GM06990 (cell line): ENCODE measurements around the gene PCOLCE2.

Source experiments
- DNase-seq: peaks from one replicate; pipeline ENCODE4 v3.0.0-alpha.2; 2011; ENCODE audit not compliant: insufficient read length; ENCODE audit errors: extremely low read depth
- H3K27me3 ChIP-seq: replicated peaks from 2 replicates; pipeline ENCODE4 v1.6.0; 2011; ENCODE audit warnings: low read length; ENCODE audit not compliant: control insufficient read depth, insufficient read depth
- H3K36me3 ChIP-seq: 2 replicates; pipeline ENCODE4 v1.5.1; 2011; ENCODE audit warnings: low read length; ENCODE audit not compliant: control insufficient read depth, insufficient read depth
- H3K4me3 ChIP-seq: replicated peaks from 2 replicates; pipeline ENCODE4 v1.5.1; 2011; ENCODE audit warnings: low read depth, mild to moderate bottlenecking, control low read depth, low read length
- TF ChIP-seq, protein P1 (sequence below): IDR thresholded peaks from 2 replicates; pipeline ENCODE4 v1.5.1; 2011; ENCODE audit warnings: low read length, control low read depth, mild to moderate bottlenecking, inconsistent platforms; ENCODE audit not compliant: insufficient read depth, poor library complexity, severe bottlenecking

Gene PCOLCE2

GRCh38 chr3:142819179-142819578 lies 69.7 kb downstream of the PCOLCE2 start:
- no peaks in the 10 kb centered on the region for H3K36me3 ChIP-seq
- no peaks in the 10 kb centered on the region for H3K27me3 ChIP-seq
- DNase-seq, result no peak
- H3K4me3 ChIP-seq, result no peak overlapping the region
- TF ChIP-seq, protein P1, sequence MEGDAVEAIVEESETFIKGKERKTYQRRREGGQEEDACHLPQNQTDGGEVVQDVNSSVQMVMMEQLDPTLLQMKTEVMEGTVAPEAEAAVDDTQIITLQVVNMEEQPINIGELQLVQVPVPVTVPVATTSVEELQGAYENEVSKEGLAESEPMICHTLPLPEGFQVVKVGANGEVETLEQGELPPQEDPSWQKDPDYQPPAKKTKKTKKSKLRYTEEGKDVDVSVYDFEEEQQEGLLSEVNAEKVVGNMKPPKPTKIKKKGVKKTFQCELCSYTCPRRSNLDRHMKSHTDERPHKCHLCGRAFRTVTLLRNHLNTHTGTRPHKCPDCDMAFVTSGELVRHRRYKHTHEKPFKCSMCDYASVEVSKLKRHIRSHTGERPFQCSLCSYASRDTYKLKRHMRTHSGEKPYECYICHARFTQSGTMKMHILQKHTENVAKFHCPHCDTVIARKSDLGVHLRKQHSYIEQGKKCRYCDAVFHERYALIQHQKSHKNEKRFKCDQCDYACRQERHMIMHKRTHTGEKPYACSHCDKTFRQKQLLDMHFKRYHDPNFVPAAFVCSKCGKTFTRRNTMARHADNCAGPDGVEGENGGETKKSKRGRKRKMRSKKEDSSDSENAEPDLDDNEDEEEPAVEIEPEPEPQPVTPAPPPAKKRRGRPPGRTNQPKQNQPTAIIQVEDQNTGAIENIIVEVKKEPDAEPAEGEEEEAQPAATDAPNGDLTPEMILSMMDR, result no peak

DNA sequence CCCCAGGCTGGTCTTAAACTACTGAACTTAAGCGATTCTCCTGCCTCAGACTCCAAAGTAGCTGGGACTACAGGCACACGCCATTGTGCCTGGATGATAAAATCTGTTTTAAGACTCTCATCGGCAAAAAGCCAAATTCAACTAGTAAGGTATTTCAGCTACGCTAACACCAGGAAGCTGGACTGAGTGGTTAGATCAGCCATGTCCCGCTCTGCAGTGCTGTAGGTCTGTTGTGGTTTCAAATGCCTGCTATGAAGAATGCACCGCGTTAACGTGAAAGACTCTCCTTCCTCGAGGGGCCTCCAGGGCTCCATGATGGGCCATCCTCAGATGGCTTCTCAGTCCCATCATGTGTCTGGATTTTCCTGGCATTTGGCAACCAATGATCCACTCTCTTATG lies 70.2 kb downstream of the PCOLCE2 start:
- H3K4me3 ChIP-seq, result no peak overlapping the region
- no peak for DNase-seq
- H3K36me3 ChIP-seq, result no peaks in the 10 kb centered on the region
- no peaks in the 10 kb centered on the region for H3K27me3 ChIP-seq
- TF ChIP-seq, protein P1, result no peak

- DNase-seq, result no peak
- Histone ChIP-seq H3K27me3 (no peaks in the 10 kb centered on the region), H3K36me3 (no peaks in the 10 kb centered on the region), H3K4me3 (no peak overlapping the region)
- TF ChIP-seq, protein P1, result no peak
Measured at GRCh38 chr3:142817897-142818296, 71.0 kb downstream of the PCOLCE2 start.

GRCh38 chr3:142817356-142817755 lies 71.5 kb downstream of the PCOLCE2 start:
- TF ChIP-seq, protein P1, result no peak
- Histone ChIP-seq H3K4me3 (no peak overlapping the region), H3K36me3 (no peaks in the 10 kb centered on the region), H3K27me3 (no peaks in the 10 kb centered on the region)
- DNase-seq, result no peak

DNA sequence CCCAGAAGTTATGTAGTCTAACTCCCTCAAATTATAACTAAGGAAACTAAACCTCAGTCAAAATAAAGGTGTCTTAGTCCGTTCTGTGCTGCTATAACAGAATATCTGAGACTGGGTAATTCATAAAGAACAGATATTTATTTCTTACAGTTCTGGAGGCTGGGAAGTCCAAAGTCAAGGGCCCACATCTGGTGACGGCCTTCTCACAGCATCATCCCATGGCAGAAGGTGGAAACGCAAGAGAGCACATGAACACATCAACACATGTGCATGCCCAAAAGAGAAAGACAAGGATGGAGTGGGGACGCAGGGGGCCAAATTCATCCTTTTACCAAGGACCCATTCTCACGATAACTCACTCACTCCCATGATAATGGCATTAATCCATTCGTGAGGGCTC lies 73.1 kb downstream of the PCOLCE2 start:
- no peak for DNase-seq
- Histone ChIP-seq H3K36me3 (no peaks in the 10 kb centered on the region), H3K27me3 (no peaks in the 10 kb centered on the region), H3K4me3 (no peak overlapping the region)
- TF ChIP-seq, protein P1, result no peak

DNA sequence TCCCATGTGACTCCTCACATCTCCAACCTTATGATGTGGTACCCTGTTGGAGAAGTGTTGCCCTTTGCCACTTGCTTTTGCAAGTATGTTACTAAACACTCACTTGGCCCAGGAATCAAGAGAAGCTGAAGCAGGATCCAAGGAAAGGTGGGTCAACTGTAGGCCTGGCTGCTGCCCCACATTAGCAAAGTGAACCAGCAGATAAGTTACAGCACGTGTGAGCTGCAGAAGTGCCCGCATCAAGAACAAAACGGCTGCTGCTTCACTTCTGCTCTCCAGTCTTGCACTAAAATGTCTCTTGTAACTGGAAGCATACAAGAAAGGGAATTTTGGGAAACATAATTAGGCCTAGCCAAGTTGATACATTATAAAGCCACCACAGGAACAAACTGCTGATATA lies 79.6 kb downstream of the PCOLCE2 start:
- TF ChIP-seq, protein P1, result no peak
- no peak overlapping the region for H3K4me3 ChIP-seq
- DNase-seq, result no peak
- H3K36me3 ChIP-seq, result no peaks in the 10 kb centered on the region
- H3K27me3 ChIP-seq, result no peaks in the 10 kb centered on the region
